ENCODE data around the gene TTC28. TPM values are rescaled to one million over a fixed set of nuclear protein-coding genes. Genes with fewer than 3 reads are reported as not detected.

The TTC28 gene
- total and polyA plus RNA-seq, 2 donors (not counting 1 experiment from before 2014, with no cell fraction given): 8.2 to 31.4 TPM

GRCh38 chr22:28358312-28358711 is 321.3 kb downstream of the TTC28 start:
- H3K36me3 ChIP-seq (ENCODE audit: control insufficient read depth, insufficient read depth, low read length): no peaks in the 10 kb centered on the region

GRCh38 chr22:28357193-28357592 is 322.4 kb downstream of the TTC28 start:
- Histone ChIP-seq H3K4me1 (ENCODE audit: control insufficient read depth, extremely low read depth, insufficient read depth, low read length) (no peaks in the 10 kb centered on the region), H3K9me3 (ENCODE audit: control insufficient read depth, insufficient read depth, low read depth, low read length) (no peaks in the 10 kb centered on the region), H3K4me2 (ENCODE audit: extremely low read depth, insufficient read depth, low read length) (no peak overlapping the region), H3K79me2 (ENCODE audit: control insufficient read depth, insufficient read depth, low read length) (no peaks in the 10 kb centered on the region), H3K4me3 (replicated peaks in 1 of 4; ENCODE audit: control extremely low read depth in 1 of 4, insufficient read depth in 1 of 4, low read depth in 3 of 4, low read length in 4 of 4) (no peak overlapping the region), H2AFZ (ENCODE audit: low read length) (no peak overlapping the region), H3K9ac (ENCODE audit: insufficient read depth, low read length) (no peak overlapping the region), H3K27me3 (ENCODE audit: control insufficient read depth, insufficient read depth, low read length) (no peaks in the 10 kb centered on the region), H4K20me1 (ENCODE audit: control insufficient read depth, extremely low read depth, insufficient read depth, low read length) (no peaks in the 10 kb centered on the region), H3K36me3 (ENCODE audit: control insufficient read depth, insufficient read depth, low read length) (no peaks in the 10 kb centered on the region), H3K27ac (ENCODE audit: insufficient read depth, low read length) (no peak overlapping the region)
- no peak for DNase-seq (ENCODE audit: low read depth in 2 of 2)
- no peak for TF ChIP-seq EZH2 (IDR thresholded peaks at IDR 0.05; ENCODE audit: low read length, missing control alignments)
- TF ChIP-seq CTCF (conservative IDR thresholded peaks at IDR 0.05 in 1 of 2, IDR thresholded peaks at IDR 0.05 in 1 of 2; ENCODE audit: low read depth in 1 of 2, low read length in 2 of 2): no peak

More at GRCh38 chr22:28358312-28358711, 321.3 kb downstream of the TTC28 start:
- H3K27me3 ChIP-seq (ENCODE audit: control insufficient read depth, insufficient read depth, low read length): no peaks in the 10 kb centered on the region
- H3K79me2 ChIP-seq (ENCODE audit: control insufficient read depth, insufficient read depth, low read length): no peaks in the 10 kb centered on the region
- no peaks in the 10 kb centered on the region for H3K4me1 ChIP-seq (ENCODE audit: control insufficient read depth, extremely low read depth, insufficient read depth, low read length)
- H3K9me3 ChIP-seq (ENCODE audit: control insufficient read depth, insufficient read depth, low read depth, low read length): no peaks in the 10 kb centered on the region
- H3K27ac ChIP-seq (ENCODE audit: insufficient read depth, low read length): no peak overlapping the region
- no peak for TF ChIP-seq CTCF (conservative IDR thresholded peaks at IDR 0.05 in 1 of 2, IDR thresholded peaks at IDR 0.05 in 1 of 2; ENCODE audit: low read depth in 1 of 2, low read length in 2 of 2)
- no peak for TF ChIP-seq EZH2 (IDR thresholded peaks at IDR 0.05; ENCODE audit: low read length, missing control alignments)
- H3K4me3 ChIP-seq (replicated peaks in 1 of 4; ENCODE audit: control extremely low read depth in 1 of 4, insufficient read depth in 1 of 4, low read depth in 3 of 4, low read length in 4 of 4): no peak overlapping the region
- H3K4me2 ChIP-seq (ENCODE audit: extremely low read depth, insufficient read depth, low read length): no peak overlapping the region
- no peak for DNase-seq (ENCODE audit: low read depth in 2 of 2)
- H3K9ac ChIP-seq (ENCODE audit: insufficient read depth, low read length): no peak overlapping the region
- no peak overlapping the region for H2AFZ ChIP-seq (ENCODE audit: low read length)
- H4K20me1 ChIP-seq (ENCODE audit: control insufficient read depth, extremely low read depth, insufficient read depth, low read length): no peaks in the 10 kb centered on the region

- Histone ChIP-seq H3K79me2 (ENCODE audit: control insufficient read depth, insufficient read depth, low read length) (no peaks in the 10 kb centered on the region), H3K4me1 (ENCODE audit: control insufficient read depth, extremely low read depth, insufficient read depth, low read length) (no peaks in the 10 kb centered on the region), H3K9me3 (ENCODE audit: control insufficient read depth, insufficient read depth, low read depth, low read length) (no peaks in the 10 kb centered on the region)
These were observed 328.2 kb downstream of the TTC28 start for GRCh38 chr22:28351476-28351875.

More at GRCh38 chr22:28351476-28351875, 328.2 kb downstream of the TTC28 start:
- no peak for TF ChIP-seq EZH2 (IDR thresholded peaks at IDR 0.05; ENCODE audit: low read length, missing control alignments)
- TF ChIP-seq CTCF (conservative IDR thresholded peaks at IDR 0.05 in 1 of 2, IDR thresholded peaks at IDR 0.05 in 1 of 2; ENCODE audit: low read depth in 1 of 2, low read length in 2 of 2): no peak
- Histone ChIP-seq H4K20me1 (ENCODE audit: control insufficient read depth, extremely low read depth, insufficient read depth, low read length) (no peaks in the 10 kb centered on the region), H3K27ac (ENCODE audit: insufficient read depth, low read length) (no peak overlapping the region), H3K27me3 (ENCODE audit: control insufficient read depth, insufficient read depth, low read length) (no peaks in the 10 kb centered on the region), H3K4me3 (replicated peaks in 1 of 4; ENCODE audit: control extremely low read depth in 1 of 4, insufficient read depth in 1 of 4, low read depth in 3 of 4, low read length in 4 of 4) (no peak overlapping the region), H3K4me2 (ENCODE audit: extremely low read depth, insufficient read depth, low read length) (no peak overlapping the region), H2AFZ (ENCODE audit: low read length) (no peak overlapping the region), H3K9ac (ENCODE audit: insufficient read depth, low read length) (no peak overlapping the region), H3K36me3 (ENCODE audit: control insufficient read depth, insufficient read depth, low read length) (no peaks in the 10 kb centered on the region)
- DNase-seq (ENCODE audit: low read depth in 2 of 2): no peak
